ENCODE results near the gene OGDH.

OGDH gene

GRCh38 chr7:44618753-44619152 lies 12.3 kb downstream of the OGDH start:
- DNase-seq, result no peak

- DNase-seq, result no peak
Measured at GRCh38 chr7:44621034-44621749, 14.8 kb downstream of the OGDH start.

- no peak for DNase-seq
Measured at GRCh38 chr7:44621750-44622103, 15.3 kb downstream of the OGDH start.

DNA sequence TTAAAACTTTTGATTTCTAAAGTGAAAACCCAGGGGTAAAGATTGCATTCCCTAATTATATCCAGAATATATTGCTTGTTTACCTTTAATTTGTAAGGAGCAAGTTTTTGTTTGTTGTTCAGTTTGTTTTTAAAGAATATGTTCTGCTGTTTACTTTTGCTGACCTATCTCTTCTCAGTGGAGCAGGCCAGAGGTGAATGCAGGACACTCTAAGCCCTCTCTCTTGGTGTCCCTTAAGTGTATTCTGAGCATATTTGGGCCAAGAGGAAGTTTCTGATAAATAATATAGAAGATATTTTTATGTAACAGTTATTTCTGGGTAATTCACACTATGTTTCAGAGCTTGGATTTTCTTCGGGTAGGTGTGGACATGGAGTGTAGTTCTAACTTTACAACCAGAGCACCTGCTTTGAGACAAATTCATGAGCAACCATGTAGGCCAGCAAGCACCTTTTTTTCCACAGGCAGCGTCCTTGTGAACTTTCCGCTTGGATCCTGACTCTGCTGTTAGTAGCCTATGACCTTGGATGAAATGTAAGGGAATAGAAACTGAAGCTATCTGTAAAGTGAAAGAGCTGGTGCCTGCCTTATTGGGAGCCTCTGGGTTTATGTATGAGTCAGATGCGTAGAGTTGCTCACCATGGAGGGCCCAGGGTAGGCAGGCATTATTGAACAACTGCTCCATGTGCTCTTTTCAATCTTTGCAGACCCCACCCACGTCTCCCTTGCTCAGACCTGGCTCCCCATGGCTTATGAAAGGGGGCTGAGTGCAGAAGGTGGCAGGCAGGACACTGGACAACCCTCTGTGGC lies 16.1 kb downstream of the OGDH start:
- DNase-seq, result no peak

DNA sequence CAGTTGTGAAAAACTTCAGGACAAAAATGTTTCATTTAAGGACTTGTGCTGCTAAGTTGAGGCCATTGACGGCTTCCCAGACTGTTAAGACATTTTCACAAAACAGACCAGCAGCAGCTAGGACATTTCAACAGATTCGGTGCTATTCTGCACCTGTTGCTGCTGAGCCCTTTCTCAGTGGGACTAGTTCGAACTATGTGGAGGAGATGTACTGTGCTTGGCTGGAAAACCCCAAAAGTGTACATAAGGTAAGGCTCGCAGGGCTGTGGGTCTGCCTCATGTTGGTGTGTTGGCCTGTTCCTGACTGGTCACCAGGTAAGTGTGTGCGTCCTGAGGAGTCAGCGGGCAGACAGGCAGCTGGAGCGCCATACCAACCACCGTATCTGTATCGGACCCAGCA lies 17.9 kb downstream of the OGDH start:
- DNase-seq, result no peak

- no peak for DNase-seq
Measured at GRCh38 chr7:44625526-44626471, 19.4 kb downstream of the OGDH start.

DNA sequence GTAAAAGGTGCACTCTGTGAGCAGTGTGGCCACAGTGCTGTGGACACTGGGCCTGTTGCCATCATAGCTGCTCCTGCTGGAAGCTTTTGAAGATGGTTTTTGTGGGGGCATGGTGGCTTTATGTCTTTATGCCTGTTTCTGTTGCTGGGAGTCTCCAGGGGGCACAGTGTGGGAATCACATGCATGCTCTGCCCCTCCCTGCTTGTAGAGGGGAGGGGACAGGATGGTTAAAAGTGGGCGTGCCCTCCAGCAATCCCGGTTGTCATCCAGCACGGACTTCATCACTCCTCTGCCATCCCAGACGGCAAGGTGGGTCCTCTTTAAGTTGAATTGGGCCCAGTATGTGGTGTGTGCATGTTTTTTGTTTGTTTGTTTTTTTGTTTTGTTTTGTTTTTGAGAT lies 20.2 kb downstream of the OGDH start:
- no peak for DNase-seq

- no peak for DNase-seq
Measured at GRCh38 chr7:44629829-44630522, 23.5 kb downstream of the OGDH start.

DNA sequence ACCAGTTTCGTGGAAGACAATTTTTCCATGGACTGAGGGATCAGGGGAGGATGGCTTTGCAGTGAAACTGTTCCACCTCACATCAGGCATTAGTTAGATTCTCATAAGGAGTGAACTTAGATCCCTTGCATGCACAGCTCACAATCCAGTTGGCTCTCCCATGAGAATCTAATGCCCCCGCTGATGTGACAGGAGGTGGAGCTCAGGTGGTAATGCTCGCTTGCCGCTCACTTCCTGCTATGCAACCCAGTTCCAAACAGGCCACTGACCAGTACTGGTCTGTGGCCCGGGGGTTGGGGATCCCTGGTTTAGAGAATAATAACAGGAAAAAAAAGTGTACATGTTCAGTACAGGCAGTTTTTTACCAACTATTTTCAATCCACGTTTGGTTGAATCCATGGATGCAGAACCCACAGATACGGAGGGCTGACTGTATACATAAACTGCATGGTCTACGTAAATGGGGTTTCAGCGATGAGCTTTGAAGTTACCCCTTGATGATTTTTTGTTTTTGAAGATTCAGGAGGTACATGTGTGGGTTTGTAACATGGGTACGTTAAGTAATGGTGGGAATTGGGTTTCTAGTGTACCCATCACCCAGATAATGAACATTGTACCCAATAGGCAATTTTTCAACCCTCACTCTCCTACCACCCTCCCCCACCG lies 24.5 kb downstream of the OGDH start:
- no peak for DNase-seq

DNA sequence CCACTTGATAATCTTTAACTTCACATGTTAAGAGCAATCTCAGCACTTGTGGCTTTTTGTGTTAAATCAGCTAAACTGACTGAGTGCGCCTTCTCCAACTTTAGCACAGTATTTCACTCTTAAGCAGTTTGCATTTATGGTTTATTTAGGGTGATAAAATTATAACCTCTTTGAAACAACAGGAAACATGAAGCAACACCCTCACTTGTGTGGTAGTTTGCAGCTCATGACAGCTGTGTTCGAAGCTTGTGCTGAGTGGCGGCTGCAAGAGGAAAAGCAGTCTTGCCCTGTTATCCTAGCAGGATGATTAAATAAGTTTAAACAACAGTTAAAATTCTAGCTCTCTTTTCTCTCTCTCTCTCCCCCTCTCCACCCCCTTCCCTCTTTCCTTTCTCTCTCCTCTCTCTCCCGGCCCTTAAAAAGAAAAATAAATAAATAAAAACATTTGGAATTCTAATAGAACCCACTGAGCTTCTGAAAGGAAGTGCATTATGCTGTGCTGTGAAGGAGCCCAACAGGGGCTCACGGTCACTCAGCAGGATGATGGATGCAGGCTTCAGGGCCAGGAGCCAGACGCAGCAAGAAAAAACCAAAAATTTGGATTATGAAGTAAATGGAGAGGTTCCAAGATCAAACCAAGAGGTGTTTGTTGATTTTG lies 25.2 kb downstream of the OGDH start:
- DNase-seq, result no peak

GRCh38 chr7:44632196-44632595 lies 25.8 kb downstream of the OGDH start:
- DNase-seq, result no peak

DNA sequence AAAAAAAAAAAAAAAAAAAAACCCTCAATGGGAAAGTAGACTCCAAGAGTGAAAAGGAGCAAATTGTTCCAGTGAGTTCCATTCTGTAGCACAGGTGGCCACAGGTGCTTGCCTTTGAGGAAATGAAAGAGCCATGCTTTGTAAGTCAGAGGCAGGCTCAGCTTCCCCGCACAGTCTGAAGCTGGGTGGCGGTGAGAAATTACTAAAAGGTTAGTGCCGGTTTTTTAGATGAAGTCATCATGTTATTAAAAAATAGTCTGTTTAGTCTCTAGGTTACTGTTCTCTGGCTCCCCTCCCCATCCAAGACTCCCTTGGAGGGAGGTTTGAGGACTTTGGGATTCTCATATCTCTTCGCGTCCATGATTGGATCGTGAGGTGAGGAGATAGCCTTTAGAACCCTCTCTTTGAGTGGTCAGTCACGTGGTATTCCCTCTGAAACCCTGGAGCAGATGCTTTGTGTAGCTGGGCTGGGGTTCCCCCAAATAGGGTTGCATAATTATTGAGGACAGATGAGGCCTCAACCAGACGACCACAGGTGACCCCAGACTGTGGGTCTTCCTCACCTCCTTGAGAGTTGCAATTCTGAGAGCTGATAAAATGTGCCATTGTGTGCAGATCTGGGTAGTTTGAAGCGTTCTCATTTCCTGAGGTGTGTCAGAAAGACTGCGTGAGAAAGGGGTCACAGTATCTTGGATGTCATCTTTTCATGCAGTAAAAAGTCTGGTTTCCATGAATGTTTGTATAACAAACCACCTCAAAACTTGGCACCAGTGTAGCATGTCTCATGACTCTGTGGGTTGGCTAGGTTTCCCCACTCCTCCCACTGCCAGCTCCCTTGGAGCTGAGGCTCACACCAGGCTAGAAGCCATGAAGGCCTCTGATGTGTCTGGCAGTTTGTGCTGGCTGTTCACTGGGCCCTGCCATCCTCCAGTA lies 27.1 kb downstream of the OGDH start:
- DNase-seq, result no peak

DNA sequence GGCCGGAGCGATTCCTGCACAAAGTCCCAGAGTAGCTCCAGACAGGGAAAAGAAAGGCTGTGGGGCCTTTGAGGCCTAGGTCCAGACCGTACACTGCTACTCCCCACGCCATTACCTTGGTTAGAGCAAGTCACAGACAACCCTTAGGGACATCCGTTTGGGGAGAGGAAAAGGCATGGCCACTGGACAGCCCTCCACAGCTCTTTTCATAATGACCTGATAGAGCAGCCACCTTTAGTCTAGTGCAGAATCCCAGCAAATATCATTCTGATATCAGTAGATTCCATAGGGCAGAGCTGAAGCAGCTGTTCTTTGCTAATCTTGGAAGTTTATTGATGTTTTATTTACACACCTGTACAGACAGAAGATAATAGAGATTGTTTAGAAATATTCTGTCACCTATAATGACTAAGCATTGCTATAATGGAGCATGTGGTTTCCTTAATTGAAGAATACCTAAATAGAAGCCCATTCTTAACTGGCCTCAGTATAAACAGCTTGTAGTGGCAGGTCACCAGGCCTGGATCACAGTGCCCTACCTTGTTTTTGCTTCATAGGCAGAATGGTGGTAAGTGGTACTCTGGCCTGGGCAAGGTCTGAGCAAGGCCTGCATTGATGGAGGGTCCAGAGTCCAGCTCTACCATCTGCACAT lies 27.9 kb downstream of the OGDH start:
- DNase-seq, result no peak

DNA sequence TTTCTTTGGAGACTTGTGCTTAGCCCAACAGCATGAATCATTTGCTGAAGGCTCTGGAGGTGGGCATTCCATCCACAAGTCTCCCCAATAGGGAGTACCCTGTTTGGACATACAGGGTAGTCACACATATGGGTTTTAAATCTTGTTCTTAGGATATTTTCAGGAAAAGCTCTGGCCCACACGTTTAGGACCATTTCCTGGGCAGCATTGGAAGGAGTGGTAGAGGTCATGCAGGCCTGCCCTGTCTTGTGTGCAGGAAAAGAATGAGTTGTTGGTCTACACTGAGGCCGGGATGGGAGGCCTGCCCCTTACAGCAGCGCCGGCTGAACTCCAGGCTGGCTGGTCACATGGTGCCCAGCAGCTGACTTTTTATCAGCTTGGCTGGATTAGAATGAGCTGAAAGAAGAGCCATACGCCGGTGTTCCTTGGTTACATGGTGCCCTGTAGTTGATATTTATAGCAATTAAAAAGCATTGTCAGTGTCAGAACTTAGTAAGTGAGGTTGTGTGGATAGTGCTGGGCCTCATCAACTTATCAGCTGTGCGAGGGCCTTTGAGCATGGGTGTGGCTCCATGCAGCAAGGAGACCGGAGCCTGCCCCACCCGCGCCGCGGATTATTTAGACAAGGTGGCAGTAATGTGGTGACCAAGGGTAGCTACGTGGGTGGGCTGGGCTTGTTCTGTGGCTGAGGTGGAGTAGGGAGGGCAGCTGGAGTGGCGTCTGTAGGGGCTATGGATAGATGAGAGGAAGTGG lies 28.6 kb downstream of the OGDH start:
- no peak for DNase-seq

GRCh38 chr7:44636041-44636584 lies 29.7 kb downstream of the OGDH start:
- no peak for DNase-seq

- DNase-seq, result no peak
Measured at GRCh38 chr7:44636926-44637325, 30.5 kb downstream of the OGDH start.

DNA sequence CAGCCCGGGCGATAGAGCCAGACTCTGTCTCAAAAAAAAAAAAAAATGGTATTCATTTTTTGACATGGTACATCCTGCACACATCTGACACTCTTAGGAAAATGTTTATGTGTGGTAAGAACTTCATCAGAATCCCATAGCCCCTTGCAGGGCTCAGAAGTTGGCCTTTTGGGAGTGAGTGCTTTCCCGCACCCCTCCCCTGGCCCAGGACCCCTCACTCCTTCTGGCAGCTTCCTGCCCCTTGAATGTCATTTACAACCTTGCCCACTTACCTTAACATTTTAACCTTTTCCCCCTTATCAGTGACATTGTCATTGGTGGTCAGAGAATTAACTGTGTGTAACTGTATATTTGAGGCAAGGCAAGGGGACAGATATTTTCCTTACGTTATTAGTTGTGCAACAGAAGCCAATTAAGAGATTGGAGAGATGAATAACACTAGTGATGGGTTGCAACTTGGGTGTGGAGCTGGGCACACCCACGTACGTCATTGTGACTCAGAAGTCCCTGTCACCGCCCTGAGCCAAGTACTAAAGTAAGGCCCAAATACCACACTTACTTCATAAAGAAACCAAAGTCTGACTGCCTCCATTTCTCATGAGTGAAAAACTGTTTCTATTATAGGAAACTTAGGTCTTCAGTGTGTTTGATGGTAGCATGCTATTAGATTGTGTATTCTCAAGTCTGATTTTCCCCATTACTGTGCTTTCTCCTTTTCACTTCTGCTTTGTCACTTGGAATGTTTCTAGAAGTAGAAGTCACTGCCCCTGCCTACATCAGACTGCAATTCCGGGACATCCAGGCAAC lies 31.6 kb downstream of the OGDH start:
- DNase-seq, result no peak
